Measurements from ENCODE around the gene FPR2. TPM values are rescaled to one million over a fixed set of nuclear protein-coding genes. Genes with fewer than 3 reads are reported as not detected.

Gene FPR2
- total and polyA plus RNA-seq, 2 donors (not counting 1 experiment from before 2014, with no cell fraction given), result not detected

- no peak overlapping the region for H3K4me3 ChIP-seq (ENCODE audit: control extremely low read depth in 1 of 5, extremely low read depth in 1 of 5, insufficient read depth in 1 of 5, low read depth in 2 of 5, low read length in 4 of 5)
- peaks cover 15 to 31% of the 10 kb centered on the region in 2 donors for H3K4me1 ChIP-seq (ENCODE audit: control insufficient read depth in 2 of 2, insufficient read depth in 2 of 2, low read length in 2 of 2)
- CTCF ChIA-PET, result no interaction called here
- H3K9me3 Mint-ChIP-seq (ENCODE audit: insufficient read depth), result peaks cover 5% of the 10 kb centered on the region
- H3K9me3 ChIP-seq (ENCODE audit: control extremely low read depth in 1 of 3, control insufficient read depth in 2 of 3, insufficient read depth in 1 of 3, low read length in 2 of 3), result peaks cover 0 to 15% (median 0%) of the 10 kb centered on the region in 3 donors
- no peaks in the 10 kb centered on the region for H3K36me3 ChIP-seq (replicated peaks in 1 of 2; ENCODE audit: control extremely low read depth in 1 of 2, control insufficient read depth in 1 of 2, extremely low read depth in 1 of 2, insufficient read depth in 2 of 2, low read length in 1 of 2)
- intact Hi-C loops (cut with micrococcal nuclease), result no loop called here
- DNase-seq (no peak), ATAC-seq (ENCODE audit: low read depth) (no peak)
- POLR2A ChIA-PET, result no interaction called here
- no peak overlapping the region for H3K9ac ChIP-seq (ENCODE audit: low read length)
- 96% methylated on average over 71 of the region's 74 CpGs for WGBS (ENCODE audit: insufficient coverage)
- H4K20me1 ChIP-seq (ENCODE audit: control insufficient read depth, insufficient read depth, low read length, poor library complexity, severe bottlenecking), result no peaks in the 10 kb centered on the region
- no peak overlapping the region for H3K4me3 Mint-ChIP-seq
- H3K27me3 Mint-ChIP-seq, result peaks cover 23% of the 10 kb centered on the region
- no peak overlapping the region for H3K4me2 ChIP-seq (replicated peaks; ENCODE audit: low read depth, low read length, poor library complexity, severe bottlenecking)
- H3K27ac Mint-ChIP-seq, result no peak overlapping the region
- TF ChIP-seq EZH2 (IDR thresholded peaks at IDR 0.05; ENCODE audit: borderline replicate concordance, insufficient read depth, low read depth, low read length, poor library complexity, severe bottlenecking), result no peak
- TF ChIP-seq CTCF (IDR thresholded peaks at IDR 0.05), result no peak
- peaks cover 31% of the 10 kb centered on the region for H3K4me1 Mint-ChIP-seq
- no peak overlapping the region for H2AFZ ChIP-seq (ENCODE audit: insufficient read depth, low read depth, low read length, poor library complexity, severe bottlenecking)
- H3K27me3 ChIP-seq (replicated peaks in 1 of 4; ENCODE audit: control extremely low read depth in 1 of 4, control insufficient read depth in 3 of 4, insufficient read depth in 4 of 4, low read length in 3 of 4), result no peaks in the 10 kb centered on the region
- H3K27ac ChIP-seq (ENCODE audit: low read length in 2 of 2), result no peak overlapping the region
- no peaks in the 10 kb centered on the region for H3K79me2 ChIP-seq (ENCODE audit: control insufficient read depth, insufficient read depth, low read length)
These were observed 47.4 kb upstream of the FPR2 start for GRCh38 chr19:51713319-51714285.

GRCh38 chr19:51714848-51715247 is 46.1 kb upstream of the FPR2 start:
- Mint-ChIP-seq H3K4me3 (no peak overlapping the region), H3K27ac (no peak overlapping the region), H3K9me3 (ENCODE audit: insufficient read depth) (peaks cover 5% of the 10 kb centered on the region), H3K27me3 (peaks cover 27% of the 10 kb centered on the region), H3K4me1 (peaks cover 29% of the 10 kb centered on the region)
- Histone ChIP-seq H3K36me3 (replicated peaks in 1 of 2; ENCODE audit: control extremely low read depth in 1 of 2, control insufficient read depth in 1 of 2, extremely low read depth in 1 of 2, insufficient read depth in 2 of 2, low read length in 1 of 2) (no peaks in the 10 kb centered on the region), H3K9ac (ENCODE audit: low read length) (no peak overlapping the region), H3K4me1 (ENCODE audit: control insufficient read depth in 2 of 2, insufficient read depth in 2 of 2, low read length in 2 of 2) (peaks cover 19 to 31% of the 10 kb centered on the region in 2 donors), H2AFZ (ENCODE audit: insufficient read depth, low read depth, low read length, poor library complexity, severe bottlenecking) (no peak overlapping the region), H3K4me2 (replicated peaks; ENCODE audit: low read depth, low read length, poor library complexity, severe bottlenecking) (no peak overlapping the region), H4K20me1 (ENCODE audit: control insufficient read depth, insufficient read depth, low read length, poor library complexity, severe bottlenecking) (no peaks in the 10 kb centered on the region), H3K27me3 (replicated peaks in 1 of 4; ENCODE audit: control extremely low read depth in 1 of 4, control insufficient read depth in 3 of 4, insufficient read depth in 4 of 4, low read length in 3 of 4) (peaks cover 0 to 8% (median 4%) of the 10 kb centered on the region in 4 experiments), H3K27ac (ENCODE audit: low read length in 2 of 2) (no peak overlapping the region), H3K79me2 (ENCODE audit: control insufficient read depth, insufficient read depth, low read length) (no peaks in the 10 kb centered on the region), H3K4me3 (ENCODE audit: control extremely low read depth in 1 of 5, extremely low read depth in 1 of 5, insufficient read depth in 1 of 5, low read depth in 2 of 5, low read length in 4 of 5) (no peak overlapping the region), H3K9me3 (ENCODE audit: control extremely low read depth in 1 of 3, control insufficient read depth in 2 of 3, insufficient read depth in 1 of 3, low read length in 2 of 3) (peaks cover 0 to 20% (median 0%) of the 10 kb centered on the region in 3 donors)
- ATAC-seq (ENCODE audit: low read depth) (no peak), DNase-seq (no peak)
- CTCF ChIA-PET, result no interaction called here
- intact Hi-C loops (cut with micrococcal nuclease), result no loop called here
- WGBS (ENCODE audit: insufficient coverage), result 91% methylated on average over 3 of the region's 3 CpGs
- TF ChIP-seq EZH2 (IDR thresholded peaks at IDR 0.05; ENCODE audit: borderline replicate concordance, insufficient read depth, low read depth, low read length, poor library complexity, severe bottlenecking) (no peak), CTCF (IDR thresholded peaks at IDR 0.05) (no peak)
- POLR2A ChIA-PET, result interaction anchor here (0.6 kb wide), 1 partner anchor 949 kb away, joined by 4 read pairs; no protein-coding TSS in a partner anchor
